Uterus (tissue), 4 donors: Measurements from ENCODE around the gene KIF18A. TPM values are rescaled to one million over a fixed set of nuclear protein-coding genes. Genes with fewer than 3 reads are reported as not detected.

Experiments
- DNase-seq, 2 donors: peaks; one replicate each; pipeline ENCODE4 v3.0.0-alpha.2; 2019 to 2020
- H3K27ac ChIP-seq, 2 donors: fragments of 200-600 bp; sonication (generic); 1 replicate in 1 of 2; 2 replicates in 1 of 2; pipeline ENCODE4 v1.5.1; 2016 to 2018
- H3K27me3 ChIP-seq, 2 donors: fragments of 200-600 bp; sonication (generic); one replicate each; pipeline ENCODE4 v1.5.1; 2018 to 2019; ENCODE audit warnings: control low read depth in 1 of 2
- H3K36me3 ChIP-seq, 2 donors: fragments of 200-600 bp; sonication (generic); one replicate each; pipeline ENCODE4 v1.5.1; 2019; ENCODE audit warnings: control low read depth in 1 of 2
- H3K4me1 ChIP-seq, 2 donors: fragments of 200-600 bp; sonication (generic); one replicate each; pipeline ENCODE4 v1.5.1; 2018 to 2019; ENCODE audit warnings: control low read depth in 1 of 2
- H3K4me3 ChIP-seq, 2 donors: fragments of 200-600 bp; sonication (generic); 1 replicate in 1 of 2; 2 replicates in 1 of 2; pipeline ENCODE4 v1.5.1; 2018 to 2019; ENCODE audit warnings: mild to moderate bottlenecking in 1 of 2
- H3K9me3 ChIP-seq, 2 donors: fragments of 200-600 bp; sonication (generic); one replicate each; pipeline ENCODE4 v1.5.1; 2019; ENCODE audit warnings: control low read depth in 1 of 2
- POLR2A ChIP-seq, 2 donors: fragments of 450-650 bp; IDR thresholded peaks; one replicate each; pipeline ENCODE4 v1.6.1; 2016; ENCODE audit warnings: antibody characterized with exemption in 2 of 2, mild to moderate bottlenecking in 1 of 2, moderate library complexity in 1 of 2
- intact Hi-C: fragments of 100-400 bp; cut with DNase I; formaldehyde crosslinking; loops from one replicate; pipeline ENCODE4 v1.15.1; 2023; ENCODE audit warnings: low total_unique reads
- total RNA-seq, 4 donors: library from RNA; depleted of rRNA in 3 of 4; stranded (reverse); fragments of >200 nt in 3 of 4; gene quantifications; one replicate each; pipeline versions ENCODE4 v1.1.0 to v1.2.4, GENCODE V29; 2014 to 2023
- TF ChIP-seq, protein P1 (sequence below), 4 experiments: fragments of 200-600 bp in 2 of 4; fragments of 450-650 bp in 2 of 4; sonication (generic) in 2 of 4; IDR thresholded peaks; one replicate each; pipeline ENCODE4 v1.5.1; 2016 to 2019; ENCODE audit warnings: antibody characterized with exemption in 4 of 4, mild to moderate bottlenecking in 2 of 4, moderate library complexity in 1 of 4
- donor health status: DM: yes; HTN: yes; CAD: no.

The KIF18A gene
- total RNA-seq, 4 donors from 2014 or later, result 0.29 to 13.1 (median 0.43) TPM; not detected in 1

- Histone ChIP-seq H3K27ac (no peak overlapping the region), H3K36me3 (no peaks in the 10 kb centered on the region), H3K9me3 (no peaks in the 10 kb centered on the region), H3K4me1 (no peaks in the 10 kb centered on the region), H3K27me3 (no peaks in the 10 kb centered on the region), H3K4me3 (no peak overlapping the region)
- TF ChIP-seq POLR2A (IDR thresholded peaks at IDR 0.05), result no peak
- TF ChIP-seq, protein P1, sequence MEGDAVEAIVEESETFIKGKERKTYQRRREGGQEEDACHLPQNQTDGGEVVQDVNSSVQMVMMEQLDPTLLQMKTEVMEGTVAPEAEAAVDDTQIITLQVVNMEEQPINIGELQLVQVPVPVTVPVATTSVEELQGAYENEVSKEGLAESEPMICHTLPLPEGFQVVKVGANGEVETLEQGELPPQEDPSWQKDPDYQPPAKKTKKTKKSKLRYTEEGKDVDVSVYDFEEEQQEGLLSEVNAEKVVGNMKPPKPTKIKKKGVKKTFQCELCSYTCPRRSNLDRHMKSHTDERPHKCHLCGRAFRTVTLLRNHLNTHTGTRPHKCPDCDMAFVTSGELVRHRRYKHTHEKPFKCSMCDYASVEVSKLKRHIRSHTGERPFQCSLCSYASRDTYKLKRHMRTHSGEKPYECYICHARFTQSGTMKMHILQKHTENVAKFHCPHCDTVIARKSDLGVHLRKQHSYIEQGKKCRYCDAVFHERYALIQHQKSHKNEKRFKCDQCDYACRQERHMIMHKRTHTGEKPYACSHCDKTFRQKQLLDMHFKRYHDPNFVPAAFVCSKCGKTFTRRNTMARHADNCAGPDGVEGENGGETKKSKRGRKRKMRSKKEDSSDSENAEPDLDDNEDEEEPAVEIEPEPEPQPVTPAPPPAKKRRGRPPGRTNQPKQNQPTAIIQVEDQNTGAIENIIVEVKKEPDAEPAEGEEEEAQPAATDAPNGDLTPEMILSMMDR (IDR thresholded peaks at IDR 0.05), result no peak
- no peak for DNase-seq
- intact Hi-C loops, result no loop called here
Observed at GRCh38 chr11:28133146-28133545, 25.2 kb upstream of the KIF18A start.

DNA sequence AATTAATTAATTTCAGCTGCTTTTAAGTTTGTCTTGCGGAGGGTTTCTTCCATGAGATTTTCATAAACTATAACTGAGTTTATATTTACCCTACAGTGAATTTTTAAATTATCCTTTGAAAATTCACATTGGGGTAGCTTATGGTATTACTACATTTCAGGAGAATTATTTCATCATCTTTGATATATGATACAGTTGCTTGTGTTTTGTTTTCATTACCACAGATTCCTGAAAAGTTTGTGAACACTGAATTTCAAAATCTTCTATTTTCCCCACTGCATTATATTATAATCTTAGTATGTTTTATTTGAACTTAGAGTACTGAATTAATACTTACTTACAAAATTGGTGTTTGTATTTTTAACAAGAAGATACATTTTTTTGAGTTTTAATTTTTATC lies 24.6 kb upstream of the KIF18A start:
- H3K4me1 ChIP-seq, result no peaks in the 10 kb centered on the region
- no peak for TF ChIP-seq POLR2A (IDR thresholded peaks at IDR 0.05)
- TF ChIP-seq, protein P1 (IDR thresholded peaks at IDR 0.05), result no peak
- no peak overlapping the region for H3K4me3 ChIP-seq
- no peak overlapping the region for H3K27ac ChIP-seq
- intact Hi-C loops, result no loop called here
- no peaks in the 10 kb centered on the region for H3K27me3 ChIP-seq
- no peaks in the 10 kb centered on the region for H3K36me3 ChIP-seq
- H3K9me3 ChIP-seq, result no peaks in the 10 kb centered on the region
- no peak for DNase-seq

DNA sequence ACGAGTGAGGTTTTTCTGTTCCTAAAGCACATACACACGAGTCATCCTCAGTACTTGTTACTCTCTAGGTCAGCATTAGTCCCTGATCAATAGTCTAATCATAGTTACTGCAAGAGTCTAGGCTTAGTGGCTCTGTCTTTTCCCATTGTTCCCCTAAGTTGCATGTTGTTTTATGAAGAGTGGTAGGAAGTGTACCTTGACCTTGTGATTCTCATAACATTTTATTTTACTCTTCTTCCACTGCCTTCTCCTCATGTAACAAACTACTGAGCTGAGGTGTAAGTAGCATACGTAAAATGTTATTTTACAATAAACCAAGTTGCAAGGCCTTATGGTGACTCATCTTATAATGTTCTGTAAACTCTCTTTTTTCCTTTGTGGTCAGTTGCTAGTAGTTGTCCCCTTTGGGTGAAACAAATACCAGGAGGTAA lies 15.2 kb upstream of the KIF18A start:
- Histone ChIP-seq H3K36me3 (no peaks in the 10 kb centered on the region), H3K9me3 (no peaks in the 10 kb centered on the region), H3K27ac (no peak overlapping the region), H3K4me3 (no peak overlapping the region), H3K27me3 (no peaks in the 10 kb centered on the region), H3K4me1 (peaks cover 0 to 4% of the 10 kb centered on the region in 2 donors)
- DNase-seq, result no peak
- TF ChIP-seq, protein P1 (IDR thresholded peaks at IDR 0.05), result no peak
- no peak for TF ChIP-seq POLR2A (IDR thresholded peaks at IDR 0.05)
- intact Hi-C loops, result no loop called here

GRCh38 chr11:28117712-28118111 lies 9.8 kb upstream of the KIF18A start:
- Histone ChIP-seq H3K9me3 (no peaks in the 10 kb centered on the region), H3K27me3 (no peaks in the 10 kb centered on the region), H3K4me1 (peaks cover 0 to 4% of the 10 kb centered on the region in 2 donors), H3K4me3 (no peak overlapping the region), H3K27ac (no peak overlapping the region), H3K36me3 (no peaks in the 10 kb centered on the region)
- DNase-seq, result no peak
- intact Hi-C loops, result no loop called here
- TF ChIP-seq, protein P1 (IDR thresholded peaks at IDR 0.05), result no peak
- TF ChIP-seq POLR2A (IDR thresholded peaks at IDR 0.05), result no peak

DNA sequence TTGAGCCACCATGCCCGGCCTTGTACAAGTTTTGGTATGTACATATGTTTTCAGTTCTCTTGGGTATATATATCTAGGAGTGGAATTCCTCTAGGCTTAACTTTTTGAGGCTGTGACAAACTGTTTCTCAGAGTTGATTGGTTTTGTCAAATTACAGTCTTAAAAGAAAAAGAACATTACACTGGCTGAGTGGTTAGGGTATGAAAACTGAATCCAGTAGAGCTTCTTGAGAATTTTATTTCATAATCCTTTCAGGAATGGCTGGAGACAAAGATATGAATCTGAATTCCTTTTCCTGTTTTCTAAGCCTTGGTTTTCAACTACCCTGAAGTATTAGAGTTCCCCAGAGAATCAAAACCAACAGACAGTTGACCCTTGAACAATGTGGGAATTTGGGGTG lies 6.8 kb upstream of the KIF18A start:
- Histone ChIP-seq H3K27ac (no peak overlapping the region), H3K4me1 (no peaks in the 10 kb centered on the region), H3K36me3 (no peaks in the 10 kb centered on the region), H3K9me3 (no peaks in the 10 kb centered on the region), H3K27me3 (no peaks in the 10 kb centered on the region), H3K4me3 (no peak overlapping the region)
- TF ChIP-seq POLR2A (IDR thresholded peaks at IDR 0.05), result no peak
- TF ChIP-seq, protein P1 (IDR thresholded peaks at IDR 0.05), result no peak
- intact Hi-C loops, result no loop called here
- no peak for DNase-seq
